Stimulated activated naive CD8-positive, alpha-beta T cell treated with anti-CD3 and anti-CD28 coated beads, Interleukin-15, Interleukin-2, amounts not matched to agents 100 ng/mL and 50 ng/mL, for 24 hours (primary cell): ENCODE data around the gene LAGE3.

Experiments used
- H3K27ac Mint-ChIP-seq: one replicate; pipeline ENCODE4 v1.8.0; 2021; ENCODE audit warnings: mild to moderate bottlenecking, mixed read lengths
- H3K27me3 Mint-ChIP-seq: one replicate; pipeline ENCODE4 v1.8.0; 2021; ENCODE audit warnings: mixed read lengths
- H3K36me3 Mint-ChIP-seq: one replicate; pipeline ENCODE4 v1.8.0; 2021; ENCODE audit warnings: low read depth, mixed read lengths
- H3K4me1 Mint-ChIP-seq: one replicate; pipeline ENCODE4 v1.8.0; 2021; ENCODE audit warnings: low read depth, mixed read lengths
- H3K4me3 Mint-ChIP-seq: one replicate; pipeline ENCODE4 v1.8.0; 2021; ENCODE audit warnings: mild to moderate bottlenecking, mixed read lengths
- H3K9me3 Mint-ChIP-seq: one replicate; pipeline ENCODE4 v1.8.0; 2021; ENCODE audit warnings: mixed read lengths

LAGE3 gene

DNA sequence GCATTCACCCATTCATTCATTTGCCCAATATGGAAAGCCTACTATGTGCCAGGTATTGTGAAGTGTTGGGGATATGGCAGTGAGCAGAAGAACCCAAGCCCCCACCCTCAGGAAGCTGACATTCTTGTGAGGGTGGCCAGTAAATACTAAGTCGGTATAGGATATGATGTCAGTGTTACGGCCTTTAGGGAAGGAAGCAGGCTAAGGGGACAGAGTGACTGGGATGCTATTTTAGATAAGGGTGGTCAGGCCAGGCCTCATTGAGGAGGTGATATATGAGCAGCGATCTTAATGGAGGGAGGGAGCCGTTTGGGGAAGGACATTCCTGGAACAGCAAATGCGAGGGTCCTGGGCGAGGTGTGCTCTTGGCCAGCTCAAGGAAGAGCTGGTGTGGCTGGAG, 48.6 kb downstream of the LAGE3 start:
- Mint-ChIP-seq H3K27me3 (no peaks in the 10 kb centered on the region), H3K27ac (peak overlapping the region; percentile 22), H3K9me3 (no peaks in the 10 kb centered on the region), H3K36me3 (peaks cover 2% of the 10 kb centered on the region), H3K4me3 (peak overlapping the region; percentile 3), H3K4me1 (peaks cover 20% of the 10 kb centered on the region)

DNA sequence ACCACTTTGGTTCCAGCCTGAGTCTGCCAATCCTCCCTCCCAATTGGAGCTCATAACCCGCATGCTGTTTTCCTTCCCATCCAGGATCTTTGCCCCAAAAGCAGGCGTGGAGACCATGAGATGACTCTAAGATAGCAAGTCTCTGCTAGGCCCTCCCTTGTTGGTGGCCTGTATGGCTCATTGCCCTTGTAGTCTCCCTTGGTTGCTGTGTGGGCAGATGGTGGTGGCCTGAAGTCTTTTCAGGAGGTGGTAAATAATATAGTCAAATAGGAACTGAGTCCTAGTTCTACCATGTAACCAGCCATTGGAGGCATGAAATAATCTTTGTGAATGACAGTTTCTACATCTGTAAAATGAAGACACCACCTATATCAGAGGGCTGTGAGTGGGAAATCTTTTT, 49.4 kb downstream of the LAGE3 start:
- Mint-ChIP-seq H3K27ac (peak overlapping the region; percentile 63), H3K4me1 (peaks cover 20% of the 10 kb centered on the region), H3K36me3 (no peaks in the 10 kb centered on the region), H3K4me3 (peak overlapping the region; percentile 80), H3K27me3 (no peaks in the 10 kb centered on the region), H3K9me3 (no peaks in the 10 kb centered on the region)

DNA sequence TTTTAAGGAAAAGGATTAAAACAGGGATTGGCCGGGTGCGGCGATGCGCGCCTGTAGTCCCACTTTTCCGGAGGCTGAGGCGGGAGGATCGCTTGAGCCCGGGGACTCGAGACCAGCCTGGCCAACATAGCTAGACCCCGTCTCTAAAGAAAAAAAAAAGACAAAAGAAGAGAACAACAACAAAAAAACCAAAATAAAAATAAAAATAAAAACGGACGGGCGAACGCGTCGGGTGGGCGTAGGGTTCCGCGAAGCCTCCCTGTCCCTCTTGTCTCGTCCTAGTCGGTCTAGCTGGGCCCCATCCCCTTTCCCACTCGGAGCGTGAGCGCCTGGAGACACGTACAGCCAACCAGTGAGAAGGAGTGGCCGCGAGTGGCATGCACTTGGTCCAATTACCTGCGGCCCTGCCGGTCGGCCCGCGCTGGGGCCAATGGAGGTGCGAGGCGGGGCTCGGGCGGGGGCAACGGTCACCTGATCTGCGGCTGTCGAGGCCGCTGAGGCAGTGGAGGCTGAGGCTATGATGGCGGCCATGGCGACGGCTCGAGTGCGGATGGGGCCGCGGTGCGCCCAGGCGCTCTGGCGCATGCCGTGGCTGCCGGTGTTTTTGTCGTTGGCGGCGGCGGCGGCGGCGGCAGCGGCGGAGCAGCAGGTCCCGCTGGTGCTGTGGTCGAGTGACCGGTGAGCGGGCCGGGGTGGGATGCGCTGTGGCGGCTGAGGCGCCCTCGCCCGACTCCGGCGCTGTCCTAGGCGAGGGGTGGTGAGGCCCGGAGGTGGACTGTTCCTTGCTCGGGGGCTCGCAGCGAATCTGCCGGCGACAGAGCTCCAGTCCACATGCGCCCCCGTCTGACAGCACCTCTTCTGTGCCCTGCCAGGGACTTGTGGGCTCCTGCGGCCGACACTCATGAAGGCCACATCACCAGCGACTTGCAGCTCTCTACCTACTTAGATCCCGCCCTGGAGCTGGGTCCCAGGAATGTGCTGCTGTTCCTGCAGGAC, 50.6 kb downstream of the LAGE3 start, which contains the start of gene ATP6AP1:
Gene ATP6AP1 (plus strand): TSS at position 502 of the 996 bp plus-strand sequence. CDS start 16 bp downstream, at position 518.
- Mint-ChIP-seq H3K4me3 (peak within 1 kb of the TSS; percentile 80), H3K4me1 (peaks cover 20% of the 10 kb centered on the region), H3K9me3 (no peaks in the 10 kb centered on the region), H3K27ac (peak within 1 kb of the TSS; percentile 63), H3K27me3 (no peaks in the 10 kb centered on the region), H3K36me3 (no peaks in the 10 kb centered on the region)
